Peyer's patch (tissue), 4 donors: ENCODE results near the gene GLUD1. TPM values are rescaled to one million over a fixed set of nuclear protein-coding genes. Genes with fewer than 3 reads are reported as not detected.
A peak's percentile ranks its signal among the peaks of the same experiment; 100 is the strongest.
"Not testable (repeated sequence)": the region's sequence is repeated elsewhere in the genome, so short reads cannot be mapped to it uniquely, and the experiment has no call there.

Experiments
- DNase-seq, 3 donors: peaks; one replicate each; pipeline ENCODE4 v3.0.0-alpha.2; 2017 to 2019
- H3K27ac ChIP-seq, 4 donors: fragments of 200-600 bp; sonication (generic); one replicate each; pipeline ENCODE4 v1.5.1; 2016 to 2019
- H3K27me3 ChIP-seq, 2 donors: fragments of 200-600 bp; sonication (generic); one replicate each; pipeline ENCODE4 v1.5.1; 2019
- H3K36me3 ChIP-seq, 3 donors: fragments of 200-600 bp; sonication (generic); one replicate each; pipeline ENCODE4 v1.5.1; 2016 to 2019
- H3K4me1 ChIP-seq, 4 donors: fragments of 200-600 bp; sonication (generic); one replicate each; pipeline ENCODE4 v1.5.1; 2016 to 2019
- H3K4me3 ChIP-seq, 4 donors: fragments of 200-600 bp; sonication (generic); 1 replicate in 3 of 4; 2 replicates in 1 of 4; pipeline ENCODE4 v1.5.1; 2016 to 2019; ENCODE audit warnings: mild to moderate bottlenecking in 1 of 4
- H3K9me3 ChIP-seq, 4 donors: fragments of 200-600 bp; sonication (generic); one replicate each; pipeline ENCODE4 v1.5.1; 2016 to 2019; ENCODE audit warnings: mild to moderate bottlenecking in 1 of 4
- CTCF ChIP-seq, 6 experiments: fragments of 450-650 bp in 4 of 6; fragments of 200-600 bp in 2 of 6; sonication (generic) in 1 of 6; IDR thresholded peaks; one replicate each; pipeline ENCODE4 v1.5.1; 2017 to 2019; ENCODE audit warnings: antibody characterized with exemption in 6 of 6, mild to moderate bottlenecking in 3 of 6, moderate library complexity in 1 of 6
- POLR2A ChIP-seq, 2 donors: fragments of 450-650 bp; IDR thresholded peaks; one replicate each; pipeline ENCODE4 v1.5.1; 2017; ENCODE audit warnings: antibody characterized with exemption in 2 of 2, mild to moderate bottlenecking in 2 of 2, moderate library complexity in 2 of 2
- total RNA-seq, 4 donors: library from RNA; depleted of rRNA; stranded (reverse); fragments of >200 nt; gene quantifications; one replicate each; pipeline ENCODE4 v1.1.0, GENCODE V29; 2016

Gene GLUD1
- total RNA-seq, 4 donors from 2014 or later, result 116 to 308 (median 168) TPM

GRCh38 chr10:87105446-87106124, 10.9 kb upstream of the GLUD1 start:
- no peak for TF ChIP-seq POLR2A (IDR thresholded peaks at IDR 0.05)
- H3K4me1 ChIP-seq, result peaks cover 0 to 3% (median 0%) of the 10 kb centered on the region in 4 donors
- H3K9me3 ChIP-seq, result no peaks in the 10 kb centered on the region
- H3K4me3 ChIP-seq, result no peak overlapping the region
- H3K27me3 ChIP-seq, result no peaks in the 10 kb centered on the region
- peaks cover 0 to 36% (median 0%) of the 10 kb centered on the region in 3 donors for H3K36me3 ChIP-seq
- peak overlapping the region in 2 of 4 donors; percentile 64 to 72 for H3K27ac ChIP-seq
- no peak for DNase-seq

GRCh38 chr10:87104727-87105126, 10.1 kb upstream of the GLUD1 start:
- H3K4me1 ChIP-seq, H3K4me3 ChIP-seq, H3K27me3 ChIP-seq, H3K9me3 ChIP-seq: not testable (repeated sequence)
- peak in 2 of 3 donors; percentile 51 to 53 for DNase-seq
- Histone ChIP-seq H3K27ac (peak overlapping the region in 2 of 4 donors; percentile 64 to 72), H3K36me3 (peaks cover 0 to 36% (median 0%) of the 10 kb centered on the region in 3 donors)

- peaks cover 0 to 8% (median 1%) of the 10 kb centered on the region in 4 donors for H3K4me1 ChIP-seq
- peaks cover 0 to 19% (median 0%) of the 10 kb centered on the region in 3 donors for H3K36me3 ChIP-seq
- no peak for DNase-seq
- no peak for TF ChIP-seq CTCF (IDR thresholded peaks at IDR 0.05)
- no peak for TF ChIP-seq POLR2A (IDR thresholded peaks at IDR 0.05)
- no peaks in the 10 kb centered on the region for H3K9me3 ChIP-seq
- H3K27me3 ChIP-seq, result no peaks in the 10 kb centered on the region
- no peak overlapping the region for H3K4me3 ChIP-seq
- H3K27ac ChIP-seq, result no peak overlapping the region
These were observed 7.4 kb upstream of the GLUD1 start for GRCh38 chr10:87101996-87102395.

GRCh38 chr10:87095236-87095945, 748 bp upstream of the GLUD1 start:
- no peaks in the 10 kb centered on the region for H3K9me3 ChIP-seq
- peak; percentile 76 to 89 (median 85) for DNase-seq
- H3K4me1 ChIP-seq, result peaks cover 0 to 35% (median 0%) of the 10 kb centered on the region in 4 donors
- peak overlapping the region; percentile 72 to 90 (median 79) for H3K4me3 ChIP-seq
- TF ChIP-seq POLR2A (IDR thresholded peaks at IDR 0.05) (peak; percentile 56), CTCF (IDR thresholded peaks at IDR 0.05) (peak in 2 of 6 experiments; percentile 8 to 21)
- H3K27ac ChIP-seq, result peak overlapping the region; percentile 97 to 99 (median 98)
- no peaks in the 10 kb centered on the region for H3K27me3 ChIP-seq
- peaks cover 0 to 7% (median 0%) of the 10 kb centered on the region in 3 donors for H3K36me3 ChIP-seq

- peak overlapping the region; percentile 97 to 99 (median 98) for H3K27ac ChIP-seq
- TF ChIP-seq CTCF (IDR thresholded peaks at IDR 0.05) (no peak), POLR2A (IDR thresholded peaks at IDR 0.05) (no peak)
- H3K36me3 ChIP-seq, result peaks cover 0 to 6% (median 0%) of the 10 kb centered on the region in 3 donors
- no peaks in the 10 kb centered on the region for H3K9me3 ChIP-seq
- peak overlapping the region; percentile 72 to 93 (median 82) for H3K4me3 ChIP-seq
- H3K4me1 ChIP-seq, result peaks cover 0 to 47% (median 0%) of the 10 kb centered on the region in 4 donors
- DNase-seq, result peak; percentile 74 to 85 (median 80)
- no peaks in the 10 kb centered on the region for H3K27me3 ChIP-seq
These were observed 841 bp downstream of the GLUD1 start for GRCh38 chr10:87093632-87094372.

- Histone ChIP-seq H3K36me3 (no peaks in the 10 kb centered on the region), H3K4me3 (peak overlapping the region; percentile 72 to 93 (median 82)), H3K4me1 (peaks cover 0 to 47% (median 0%) of the 10 kb centered on the region in 4 donors), H3K27me3 (no peaks in the 10 kb centered on the region), H3K27ac (peak overlapping the region; percentile 97 to 99 (median 98)), H3K9me3 (no peaks in the 10 kb centered on the region)
- no peak for TF ChIP-seq POLR2A (IDR thresholded peaks at IDR 0.05)
- TF ChIP-seq CTCF (IDR thresholded peaks at IDR 0.05), result no peak
- peak in 2 of 3 donors; percentile 30 to 50 for DNase-seq
These were observed 1.6 kb downstream of the GLUD1 start for GRCh38 chr10:87092861-87093631.
